Thymus (tissue), 11 donors: Measurements from ENCODE around the gene KLHL6. TPM values are rescaled to one million over a fixed set of nuclear protein-coding genes. Genes with fewer than 3 reads are reported as not detected.

ENCODE experiments used
- DNase-seq, 9 donors: peaks; one replicate each; pipeline ENCODE4 v3.0.0-alpha.2; 2013; ENCODE audit warnings: low spot score in 9 of 9, low read depth in 6 of 9, missing footprints in 1 of 9
- H3K27ac ChIP-seq, 2 donors: one replicate each; pipeline ENCODE4 v1.5.1; 2013; ENCODE audit warnings: control low read depth in 1 of 2, low read depth in 1 of 2, low read length in 1 of 2, mild to moderate bottlenecking in 1 of 2, moderate library complexity in 1 of 2
- H3K27me3 ChIP-seq, 2 donors: one replicate each; pipeline ENCODE4 v1.5.1; 2013; ENCODE audit warnings: low read length in 1 of 2; ENCODE audit not compliant: control insufficient read depth in 2 of 2, insufficient read depth in 1 of 2
- H3K36me3 ChIP-seq, 2 donors: one replicate each; pipeline ENCODE4 v1.5.1; 2013; ENCODE audit warnings: low read length in 1 of 2, mild to moderate bottlenecking in 1 of 2, moderate library complexity in 1 of 2; ENCODE audit not compliant: control insufficient read depth in 2 of 2, insufficient read depth in 2 of 2
- H3K4me1 ChIP-seq, 2 donors: one replicate each; pipeline ENCODE4 v1.5.1; 2013; ENCODE audit warnings: low read length in 2 of 2; ENCODE audit not compliant: control insufficient read depth in 2 of 2, insufficient read depth in 2 of 2
- H3K4me3 ChIP-seq, 2 donors: one replicate each; pipeline ENCODE4 v1.5.1; 2013; ENCODE audit warnings: low read length in 2 of 2, control low read depth in 1 of 2, mild to moderate bottlenecking in 1 of 2
- H3K9me3 ChIP-seq, 2 donors: one replicate each; pipeline ENCODE4 v1.5.1; 2013; ENCODE audit warnings: low read length in 1 of 2, mild to moderate bottlenecking in 1 of 2; ENCODE audit not compliant: control insufficient read depth in 2 of 2, insufficient read depth in 1 of 2
- WGBS: extraction: QIAGEN DNeasy Blood & Tissue Kit; methylation state at CpG from one replicate; pipeline ENCODE4 v1.1.7; 2013; 5-methylcytosine and 5-hydroxymethylcytosine counted together
- polyA plus RNA-seq: library from polyadenylated mRNA; stranded (reverse); fragments of 200-250 nt; gene quantifications from one replicate; pipeline ENCODE4 v1.2.3, GENCODE V29; 2013
- total RNA-seq: library from RNA; stranded (reverse); fragments of 120-200 nt; gene quantifications from one replicate; pipeline ENCODE4 v1.2.4, GENCODE V29; 2013
- donor health status: healthy.

KLHL6 gene
- total and polyA plus RNA-seq, 2 donors, result 16.3 to 20.9 TPM

GRCh38 chr3:183584914-183585280 is 29.4 kb upstream of the KLHL6 start:
- no peak overlapping the region for H3K4me3 ChIP-seq
- H3K9me3 ChIP-seq, result peaks cover 0 to 6% of the 10 kb centered on the region in 2 donors
- H3K4me1 ChIP-seq, result peaks cover 34 to 44% of the 10 kb centered on the region in 2 donors
- H3K27ac ChIP-seq, result no peak overlapping the region
- no peaks in the 10 kb centered on the region for H3K36me3 ChIP-seq
- WGBS, result 84% methylated on average over 3 of the region's 3 CpGs
- no peaks in the 10 kb centered on the region for H3K27me3 ChIP-seq
- DNase-seq, result no peak

GRCh38 chr3:183584246-183584913 is 28.9 kb upstream of the KLHL6 start:
- H3K27me3 ChIP-seq, result no peaks in the 10 kb centered on the region
- 93% methylated on average over 7 of the region's 7 CpGs for WGBS
- H3K36me3 ChIP-seq, result no peaks in the 10 kb centered on the region
- peaks cover 0 to 6% of the 10 kb centered on the region in 2 donors for H3K9me3 ChIP-seq
- DNase-seq, result no peak
- H3K27ac ChIP-seq, result no peak overlapping the region
- H3K4me3 ChIP-seq, result no peak overlapping the region
- H3K4me1 ChIP-seq, result peaks cover 34 to 44% of the 10 kb centered on the region in 2 donors

GRCh38 chr3:183583331-183584245 is 28.1 kb upstream of the KLHL6 start:
- Histone ChIP-seq H3K27me3 (no peaks in the 10 kb centered on the region), H3K4me3 (no peak overlapping the region), H3K9me3 (peaks cover 0 to 6% of the 10 kb centered on the region in 2 donors), H3K4me1 (peaks cover 29 to 44% of the 10 kb centered on the region in 2 donors), H3K36me3 (no peaks in the 10 kb centered on the region), H3K27ac (peak overlapping the region in 1 of 2 donors; percentile 49)
- DNase-seq, result no peak
- WGBS, result 95% methylated on average over 5 of the region's 5 CpGs

GRCh38 chr3:183582161-183582560 is 26.7 kb upstream of the KLHL6 start:
- Histone ChIP-seq H3K27ac (no peak overlapping the region), H3K36me3 (no peaks in the 10 kb centered on the region), H3K9me3 (peaks cover 0 to 4% of the 10 kb centered on the region in 2 donors), H3K27me3 (no peaks in the 10 kb centered on the region), H3K4me3 (no peak overlapping the region), H3K4me1 (peaks cover 15 to 34% of the 10 kb centered on the region in 2 donors)
- DNase-seq, result no peak
- WGBS, result 98% methylated on average over 1 of the region's 1 CpG

- H3K9me3 ChIP-seq, result no peaks in the 10 kb centered on the region
- H3K4me1 ChIP-seq, result peaks cover 12 to 29% of the 10 kb centered on the region in 2 donors
- H3K27me3 ChIP-seq, result no peaks in the 10 kb centered on the region
- DNase-seq, result no peak
- no peak overlapping the region for H3K27ac ChIP-seq
- no peak overlapping the region for H3K4me3 ChIP-seq
- WGBS, result 93% methylated on average over 3 of the region's 3 CpGs
- no peaks in the 10 kb centered on the region for H3K36me3 ChIP-seq
Observed at GRCh38 chr3:183581496-183582155, 26.1 kb upstream of the KLHL6 start.

- Histone ChIP-seq H3K27ac (no peak overlapping the region), H3K4me3 (no peak overlapping the region), H3K36me3 (no peaks in the 10 kb centered on the region), H3K27me3 (no peaks in the 10 kb centered on the region), H3K4me1 (peaks cover 9 to 26% of the 10 kb centered on the region in 2 donors), H3K9me3 (no peaks in the 10 kb centered on the region)
- DNase-seq, result no peak
- 94% methylated on average over 17 of the region's 17 CpGs for WGBS
Observed at GRCh38 chr3:183579967-183580900, 24.7 kb upstream of the KLHL6 start.

GRCh38 chr3:183578179-183578578 is 22.7 kb upstream of the KLHL6 start:
- Histone ChIP-seq H3K9me3 (no peaks in the 10 kb centered on the region), H3K4me1 (peaks cover 6 to 10% of the 10 kb centered on the region in 2 donors), H3K27me3 (no peaks in the 10 kb centered on the region), H3K36me3 (no peaks in the 10 kb centered on the region), H3K4me3 (no peak overlapping the region), H3K27ac (no peak overlapping the region)
- WGBS, result 95% methylated on average over 3 of the region's 3 CpGs
- DNase-seq, result no peak

GRCh38 chr3:183577346-183577745 is 21.8 kb upstream of the KLHL6 start:
- H3K27ac ChIP-seq, result no peak overlapping the region
- H3K4me3 ChIP-seq, result no peak overlapping the region
- H3K4me1 ChIP-seq, result peaks cover 6 to 10% of the 10 kb centered on the region in 2 donors
- no peak for DNase-seq
- no peaks in the 10 kb centered on the region for H3K9me3 ChIP-seq
- no peaks in the 10 kb centered on the region for H3K27me3 ChIP-seq
- H3K36me3 ChIP-seq, result no peaks in the 10 kb centered on the region
- 95% methylated on average over 3 of the region's 3 CpGs for WGBS
